ENCODE measurements around the gene NCS1. TPM values are rescaled to one million over a fixed set of nuclear protein-coding genes. Genes with fewer than 3 reads are reported as not detected.

The NCS1 gene
- total RNA-seq, 1 experiment from 2014 or later: 68.7 TPM

GRCh38 chr9:130206579-130206978 is 34.4 kb downstream of the NCS1 start:
- Histone ChIP-seq H3K4me2 (ENCODE audit: low read length) (no peak overlapping the region), H4K20me1 (ENCODE audit: insufficient read depth) (no peaks in the 10 kb centered on the region)

More at GRCh38 chr9:130206579-130206978, 34.4 kb downstream of the NCS1 start:
- no peak for DNase-seq (ENCODE audit: low read depth, low spot score)
- Histone ChIP-seq H3K79me2 (ENCODE audit: insufficient read depth, low read length) (peaks cover 11% of the 10 kb centered on the region; the same call in 1 of the 2 replicates), H3K4me3 (replicated peaks in 1 of 2; ENCODE audit: low read depth in 1 of 2, low read length in 2 of 2) (no peak overlapping the region), H3K36me3 (ENCODE audit: control insufficient read depth in 1 of 2, insufficient read depth in 2 of 2, low read length in 2 of 2) (no peaks in the 10 kb centered on the region), H3K27me3 (ENCODE audit: insufficient read depth, low read length) (no peaks in the 10 kb centered on the region), H2AFZ (ENCODE audit: low read depth, low read length, poor library complexity, severe bottlenecking) (no peak overlapping the region), H3K27ac (ENCODE audit: low read depth, low read length) (no peak overlapping the region), H3K9ac (ENCODE audit: low read length) (no peak overlapping the region), H3K9me2 (ENCODE audit: insufficient read depth) (no peaks in the 10 kb centered on the region), H3K9me3 (ENCODE audit: control insufficient read depth in 1 of 2, insufficient read depth in 1 of 2, low read depth in 1 of 2, low read length in 2 of 2) (no peaks in the 10 kb centered on the region), H3K4me1 (ENCODE audit: control insufficient read depth in 1 of 2, insufficient read depth in 2 of 2, low read length in 2 of 2) (no peaks in the 10 kb centered on the region)
- ChIA-PET POLR2A (no interaction called here), RAD21 (ENCODE audit: low non-redundant PET in 1 of 2, low total read pairs in 2 of 2, uncharacterized antibody in 2 of 2, unreplicated experiment in 2 of 2) (no interaction called here), CTCF (no interaction called here)
- BruUV-seq (replicated peaks): no TSS peak
- intact Hi-C loops (cut with micrococcal nuclease): no loop called here
- ATAC-seq: no peak
- TF ChIP-seq EZH2 (IDR thresholded peaks at IDR 0.05): no peak
- TF ChIP-seq TCF7L2 (IDR thresholded peaks at IDR 0.05; ENCODE audit: borderline replicate concordance, extremely low read depth, insufficient read depth, insufficient read length): no peak
- TF ChIP-seq CEBPB (IDR thresholded peaks at IDR 0.05; ENCODE audit: low read depth): no peak
- no peak for TF ChIP-seq EZH2phosphoT487 (IDR thresholded peaks at IDR 0.05; ENCODE audit: borderline replicate concordance)
- TF ChIP-seq SIN3A (IDR thresholded peaks at IDR 0.05; ENCODE audit: low read depth): no peak
- no peak for TF ChIP-seq RAD21 (IDR thresholded peaks at IDR 0.05; ENCODE audit: low read depth)
- TF ChIP-seq SRF (IDR thresholded peaks at IDR 0.05; ENCODE audit: low read depth): no peak
- no peak for TF ChIP-seq REST (IDR thresholded peaks at IDR 0.05; ENCODE audit: low read depth)
